ENCODE measurements around the gene TMEM240. TPM values are rescaled to one million over a fixed set of nuclear protein-coding genes. Genes with fewer than 3 reads are reported as not detected.
"Not testable (repeated sequence)": the region's sequence is repeated elsewhere in the genome, so short reads cannot be mapped to it uniquely, and the experiment has no call there.

TMEM240 gene
- total RNA-seq, 1 donor from 2014 or later = 17.3 TPM

DNA sequence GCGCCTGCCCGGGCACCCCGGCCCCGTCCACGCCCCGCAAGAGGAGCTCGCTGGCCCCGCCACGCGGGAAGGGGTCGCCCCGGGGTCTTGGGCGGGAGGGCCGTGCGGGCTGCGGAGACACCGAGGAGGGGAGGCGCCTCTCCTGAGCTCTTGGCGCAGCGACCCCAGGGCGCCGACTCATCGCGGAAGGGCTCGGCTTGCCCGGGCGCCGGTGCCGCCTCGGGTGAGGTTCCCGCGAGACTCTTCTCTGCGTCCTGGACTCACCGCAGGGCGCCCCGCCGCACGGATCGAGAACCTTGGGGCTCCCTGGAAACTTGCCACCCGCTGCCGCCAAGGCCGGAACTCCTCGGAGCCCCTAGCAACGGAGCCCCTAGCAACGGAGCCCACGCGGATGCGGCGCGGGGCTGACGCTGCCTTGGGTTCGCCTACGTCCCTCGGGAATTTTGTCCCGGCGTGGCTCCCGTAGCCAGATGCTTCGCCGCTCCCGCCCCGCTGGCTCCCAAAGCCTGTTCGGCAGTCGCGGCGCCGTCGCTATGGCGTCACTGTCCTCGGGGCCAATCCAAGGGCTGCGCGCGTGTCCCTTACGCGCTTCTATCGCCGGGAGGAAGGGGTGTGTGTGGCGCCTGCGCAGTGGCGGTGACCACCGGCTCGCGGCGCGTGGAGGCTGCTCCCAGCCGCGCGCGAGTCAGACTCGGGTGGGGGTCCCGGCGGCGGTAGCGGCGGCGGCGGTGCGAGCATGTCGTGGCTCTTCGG, 28.7 kb downstream of the TMEM240 start, which contains the start of gene ATAD3A:
TSS of gene ATAD3A (plus strand) at position 630 of the 753 bp plus-strand sequence. CDS start at position 737, 107 bp downstream.
- no peaks in the 10 kb centered on the region for H3K27me3 Mint-ChIP-seq (ENCODE audit: low read depth)
- H3K36me3 Mint-ChIP-seq = no peaks in the 10 kb centered on the region
- peak within 1 kb of the TSS; percentile 82 for H3K4me3 Mint-ChIP-seq
- H3K9me3 Mint-ChIP-seq = peaks cover 4% of the 10 kb centered on the region
- DNase-seq (ENCODE audit: low spot score in 2 of 2, unreplicated experiment in 2 of 2) = peak; percentile 95 to 97
- TF ChIP-seq, protein P1, sequence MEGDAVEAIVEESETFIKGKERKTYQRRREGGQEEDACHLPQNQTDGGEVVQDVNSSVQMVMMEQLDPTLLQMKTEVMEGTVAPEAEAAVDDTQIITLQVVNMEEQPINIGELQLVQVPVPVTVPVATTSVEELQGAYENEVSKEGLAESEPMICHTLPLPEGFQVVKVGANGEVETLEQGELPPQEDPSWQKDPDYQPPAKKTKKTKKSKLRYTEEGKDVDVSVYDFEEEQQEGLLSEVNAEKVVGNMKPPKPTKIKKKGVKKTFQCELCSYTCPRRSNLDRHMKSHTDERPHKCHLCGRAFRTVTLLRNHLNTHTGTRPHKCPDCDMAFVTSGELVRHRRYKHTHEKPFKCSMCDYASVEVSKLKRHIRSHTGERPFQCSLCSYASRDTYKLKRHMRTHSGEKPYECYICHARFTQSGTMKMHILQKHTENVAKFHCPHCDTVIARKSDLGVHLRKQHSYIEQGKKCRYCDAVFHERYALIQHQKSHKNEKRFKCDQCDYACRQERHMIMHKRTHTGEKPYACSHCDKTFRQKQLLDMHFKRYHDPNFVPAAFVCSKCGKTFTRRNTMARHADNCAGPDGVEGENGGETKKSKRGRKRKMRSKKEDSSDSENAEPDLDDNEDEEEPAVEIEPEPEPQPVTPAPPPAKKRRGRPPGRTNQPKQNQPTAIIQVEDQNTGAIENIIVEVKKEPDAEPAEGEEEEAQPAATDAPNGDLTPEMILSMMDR (IDR thresholded peaks at IDR 0.05; ENCODE audit: unreplicated experiment) = no peak
- peak within 1 kb of the TSS; percentile 93 for H3K27ac Mint-ChIP-seq
- peaks cover 6% of the 10 kb centered on the region for H3K4me1 Mint-ChIP-seq

GRCh38 chr1:1510912-1511532, 29.4 kb downstream of the TMEM240 start:
- Mint-ChIP-seq H3K36me3 (no peaks in the 10 kb centered on the region), H3K4me3 (peak overlapping the region; percentile 70), H3K4me1 (peaks cover 6% of the 10 kb centered on the region), H3K9me3 (peaks cover 4% of the 10 kb centered on the region), H3K27ac (peak overlapping the region; percentile 93), H3K27me3 (ENCODE audit: low read depth) (no peaks in the 10 kb centered on the region)
- TF ChIP-seq, protein P1 (IDR thresholded peaks at IDR 0.05; ENCODE audit: unreplicated experiment) = no peak
- no peak for DNase-seq (ENCODE audit: low spot score in 2 of 2, unreplicated experiment in 2 of 2)

- H3K4me1 Mint-ChIP-seq = peaks cover 15% of the 10 kb centered on the region
- H3K36me3 Mint-ChIP-seq; H3K27ac Mint-ChIP-seq; H3K27me3 Mint-ChIP-seq (ENCODE audit: low read depth); H3K9me3 Mint-ChIP-seq; DNase-seq (ENCODE audit: low spot score in 2 of 2, unreplicated experiment in 2 of 2); H3K4me3 Mint-ChIP-seq: not testable (repeated sequence)
Measured at GRCh38 chr1:1509465-1509850, 31.0 kb downstream of the TMEM240 start.

DNA sequence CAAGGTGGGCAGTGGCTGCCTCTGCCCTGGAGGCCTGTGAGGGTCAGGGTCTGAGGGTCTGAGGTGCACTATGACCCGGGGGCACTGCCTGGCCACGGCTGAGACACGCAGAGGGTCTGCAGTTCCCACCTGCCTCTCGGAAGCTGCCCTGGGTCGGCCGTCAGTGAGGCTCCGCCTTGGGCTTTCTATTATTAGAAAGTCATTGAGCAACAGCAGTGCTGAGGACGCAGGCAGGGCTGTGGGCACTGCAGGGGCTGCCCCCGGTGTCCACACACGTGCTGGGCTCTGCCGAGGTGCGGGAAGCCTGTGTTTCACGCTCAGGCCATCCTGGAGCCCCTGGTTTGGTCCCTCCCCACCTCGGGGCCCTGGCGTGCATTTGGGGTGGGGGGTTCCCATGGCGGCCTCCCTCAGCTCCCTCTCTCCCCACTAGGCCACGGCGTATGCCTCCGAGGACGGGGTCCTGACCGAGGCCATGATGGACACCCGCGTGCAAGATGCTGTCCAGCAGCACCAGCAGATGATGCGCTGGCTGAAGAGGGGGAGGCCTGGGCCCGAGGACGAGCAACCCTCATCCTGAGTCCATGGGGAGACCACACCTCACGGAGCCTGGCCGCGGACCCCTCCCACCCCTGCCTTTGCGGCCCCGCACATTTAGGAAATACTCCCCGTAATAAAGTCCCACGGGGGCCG, 31.5 kb downstream of the TMEM240 start:
- H3K27me3 Mint-ChIP-seq (ENCODE audit: low read depth); H3K9me3 Mint-ChIP-seq; H3K27ac Mint-ChIP-seq; H3K36me3 Mint-ChIP-seq; DNase-seq (ENCODE audit: low spot score in 2 of 2, unreplicated experiment in 2 of 2); H3K4me3 Mint-ChIP-seq: not testable (repeated sequence)
- H3K4me1 Mint-ChIP-seq = peaks cover 15% of the 10 kb centered on the region

DNA sequence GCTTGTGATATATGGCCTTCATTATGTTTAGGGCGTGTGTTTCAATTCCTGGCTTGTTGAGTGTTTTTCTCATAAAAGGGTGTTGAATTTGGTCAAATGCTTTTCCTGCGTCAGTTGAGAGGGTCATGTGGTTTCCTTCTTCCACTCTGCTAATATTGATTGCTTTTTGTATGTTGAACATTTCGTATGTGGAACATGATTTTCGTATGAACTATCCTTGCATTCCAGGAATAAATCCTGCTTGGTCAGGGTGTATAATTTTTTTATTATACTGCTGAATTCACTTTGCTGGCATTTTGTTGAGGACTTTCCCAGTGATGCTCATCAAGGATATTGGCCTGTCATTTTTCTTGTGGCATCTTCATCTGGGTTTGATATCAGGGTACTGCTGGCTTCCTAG, 33.1 kb downstream of the TMEM240 start:
- Mint-ChIP-seq H3K36me3 (no peaks in the 10 kb centered on the region), H3K27ac (no peak overlapping the region), H3K9me3 (peaks cover 4% of the 10 kb centered on the region), H3K4me1 (peaks cover 15% of the 10 kb centered on the region), H3K27me3 (ENCODE audit: low read depth) (no peaks in the 10 kb centered on the region), H3K4me3 (no peak overlapping the region)
- no peak for DNase-seq (ENCODE audit: low spot score in 2 of 2, unreplicated experiment in 2 of 2)
- TF ChIP-seq, protein P1 (IDR thresholded peaks at IDR 0.05; ENCODE audit: unreplicated experiment) = no peak

DNA sequence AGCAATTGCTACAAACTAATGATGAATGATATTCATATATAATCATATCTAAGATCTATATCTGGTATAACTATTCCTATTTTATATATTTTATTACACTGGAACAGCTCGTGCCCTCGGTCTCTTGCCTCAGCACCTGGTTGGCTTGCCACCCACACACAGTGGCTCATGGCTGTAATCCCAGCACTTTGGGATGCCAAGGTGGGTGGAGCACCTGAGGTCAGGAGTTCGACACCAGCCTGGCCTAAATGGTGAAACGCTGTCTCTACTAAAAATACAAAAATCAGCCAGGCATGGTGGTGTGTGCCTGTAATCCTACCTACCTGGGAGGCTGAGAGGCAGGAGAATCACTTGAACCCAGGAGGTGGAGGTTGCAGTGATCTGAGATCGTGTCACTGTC, 34.6 kb downstream of the TMEM240 start:
- H3K27me3 Mint-ChIP-seq (ENCODE audit: low read depth); DNase-seq (ENCODE audit: low spot score in 2 of 2, unreplicated experiment in 2 of 2); H3K36me3 Mint-ChIP-seq; H3K9me3 Mint-ChIP-seq: not testable (repeated sequence)
- Mint-ChIP-seq H3K4me3 (peak overlapping the region; percentile 59), H3K27ac (peak overlapping the region; percentile 96), H3K4me1 (peaks cover 11% of the 10 kb centered on the region)

DNA sequence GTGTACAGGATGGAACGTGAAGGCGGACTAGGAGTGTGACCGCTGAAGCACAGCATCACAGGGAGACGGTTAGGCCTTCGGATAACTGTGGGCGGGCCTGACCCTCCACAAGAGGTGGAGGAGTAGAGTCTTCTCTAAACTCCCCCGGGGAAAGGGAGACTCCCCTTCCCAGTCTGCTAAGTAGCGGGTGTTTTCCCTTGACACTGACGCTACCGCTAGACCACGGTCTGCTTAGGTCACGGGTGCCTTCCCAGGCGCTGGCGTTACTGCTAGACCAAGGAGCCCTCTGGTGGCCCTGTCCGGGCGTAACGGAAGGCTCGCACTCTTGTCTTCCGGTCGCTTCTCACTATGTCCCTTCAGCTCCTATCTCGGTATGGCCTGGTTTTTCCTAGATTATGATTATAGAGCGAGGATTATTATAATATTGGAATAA, 35.0 kb downstream of the TMEM240 start:
- H3K27ac Mint-ChIP-seq = peak overlapping the region; percentile 96
- DNase-seq (ENCODE audit: low spot score in 2 of 2, unreplicated experiment in 2 of 2); H3K36me3 Mint-ChIP-seq; H3K9me3 Mint-ChIP-seq; H3K4me1 Mint-ChIP-seq; H3K27me3 Mint-ChIP-seq (ENCODE audit: low read depth): not testable (repeated sequence)
- peak overlapping the region; percentile 59 for H3K4me3 Mint-ChIP-seq
